Peyer's patch (tissue), 4 donors: ENCODE measurements around the gene FZD4.

Experiments used
- POLR2A ChIP-seq, 2 donors: fragments of 450-650 bp; IDR thresholded peaks; one replicate each; pipeline ENCODE4 v1.5.1; 2017; ENCODE audit warnings: antibody characterized with exemption in 2 of 2, mild to moderate bottlenecking in 2 of 2, moderate library complexity in 2 of 2
- TF ChIP-seq, protein P1 (sequence below), 6 experiments: fragments of 450-650 bp in 4 of 6; fragments of 200-600 bp in 2 of 6; sonication (generic) in 1 of 6; IDR thresholded peaks; one replicate each; pipeline ENCODE4 v1.5.1; 2017 to 2019; ENCODE audit warnings: antibody characterized with exemption in 6 of 6, mild to moderate bottlenecking in 3 of 6, moderate library complexity in 1 of 6

DNA sequence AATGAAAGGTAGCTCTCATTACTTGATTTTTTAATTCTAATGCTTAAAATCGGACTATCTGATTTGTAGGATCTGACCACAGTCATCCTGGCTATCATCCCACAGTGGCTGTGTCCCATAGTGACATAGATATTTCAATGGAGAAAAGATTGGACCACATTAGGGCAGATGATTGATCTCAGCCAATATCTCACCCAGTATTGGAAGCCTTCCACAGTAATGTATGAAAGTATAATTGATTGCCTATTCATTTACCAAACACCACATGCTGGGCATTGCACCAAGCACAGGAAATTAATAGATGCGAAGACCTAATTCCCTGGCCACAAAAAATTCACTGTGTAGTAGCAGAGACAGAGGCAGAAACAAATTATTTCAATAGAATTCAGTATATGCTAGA is 37.6 kb downstream of the FZD4 start:
- TF ChIP-seq, protein P1, sequence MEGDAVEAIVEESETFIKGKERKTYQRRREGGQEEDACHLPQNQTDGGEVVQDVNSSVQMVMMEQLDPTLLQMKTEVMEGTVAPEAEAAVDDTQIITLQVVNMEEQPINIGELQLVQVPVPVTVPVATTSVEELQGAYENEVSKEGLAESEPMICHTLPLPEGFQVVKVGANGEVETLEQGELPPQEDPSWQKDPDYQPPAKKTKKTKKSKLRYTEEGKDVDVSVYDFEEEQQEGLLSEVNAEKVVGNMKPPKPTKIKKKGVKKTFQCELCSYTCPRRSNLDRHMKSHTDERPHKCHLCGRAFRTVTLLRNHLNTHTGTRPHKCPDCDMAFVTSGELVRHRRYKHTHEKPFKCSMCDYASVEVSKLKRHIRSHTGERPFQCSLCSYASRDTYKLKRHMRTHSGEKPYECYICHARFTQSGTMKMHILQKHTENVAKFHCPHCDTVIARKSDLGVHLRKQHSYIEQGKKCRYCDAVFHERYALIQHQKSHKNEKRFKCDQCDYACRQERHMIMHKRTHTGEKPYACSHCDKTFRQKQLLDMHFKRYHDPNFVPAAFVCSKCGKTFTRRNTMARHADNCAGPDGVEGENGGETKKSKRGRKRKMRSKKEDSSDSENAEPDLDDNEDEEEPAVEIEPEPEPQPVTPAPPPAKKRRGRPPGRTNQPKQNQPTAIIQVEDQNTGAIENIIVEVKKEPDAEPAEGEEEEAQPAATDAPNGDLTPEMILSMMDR (IDR thresholded peaks at IDR 0.05), result no peak
- no peak for TF ChIP-seq POLR2A (IDR thresholded peaks at IDR 0.05)
